ENCODE results near the gene SLC38A9. TPM values are rescaled to one million over a fixed set of nuclear protein-coding genes. Genes with fewer than 3 reads are reported as not detected.

Gene SLC38A9
- total and polyA plus RNA-seq, 11 donors = 3.9 to 13.5 (median 6.9) TPM

GRCh38 chr5:55620009-55620765 is 91.9 kb downstream of the SLC38A9 start:
- peaks cover 0 to 11% (median 2%) of the 10 kb centered on the region in 12 donors for H3K4me1 ChIP-seq
- H3K4me3 ChIP-seq = no peak overlapping the region
- TF ChIP-seq POLR2A (IDR thresholded peaks at IDR 0.05) = no peak
- no peak for TF ChIP-seq CTCF (IDR thresholded peaks at IDR 0.05)
- intact Hi-C loops (cut with DNase I) = no loop called here
- DNase-seq (no peak), ATAC-seq (no peak)
- peak overlapping the region in 1 of 12 donors; percentile 56 for H3K27ac ChIP-seq
- H3K9me3 ChIP-seq = no peaks in the 10 kb centered on the region
- H3K36me3 ChIP-seq = no peaks in the 10 kb centered on the region
- 80 to 89% (median 85%) methylated on average over 6 of the region's 6 CpGs for WGBS, 4 donors
- no peaks in the 10 kb centered on the region for H3K27me3 ChIP-seq

- WGBS, 4 donors = 95 to 97% (median 97%) methylated on average over 5 of the region's 5 CpGs
- intact Hi-C loops (cut with DNase I) = loop anchor here in 1 of 10 donors (10.0 kb wide), 1 partner anchor 66 kb away; no protein-coding TSS in a partner anchor
- H3K27me3 ChIP-seq = no peaks in the 10 kb centered on the region
- no peaks in the 10 kb centered on the region for H3K36me3 ChIP-seq
- no peak overlapping the region for H3K4me3 ChIP-seq
- no peak for DNase-seq
- H3K9me3 ChIP-seq = no peaks in the 10 kb centered on the region
- peaks cover 0 to 11% (median 2%) of the 10 kb centered on the region in 12 donors for H3K4me1 ChIP-seq
- no peak for ATAC-seq
- TF ChIP-seq CTCF (IDR thresholded peaks at IDR 0.05) (no peak), POLR2A (IDR thresholded peaks at IDR 0.05) (no peak)
- no peak overlapping the region for H3K27ac ChIP-seq
Observed at GRCh38 chr5:55618318-55618717, 93.8 kb downstream of the SLC38A9 start.

- no peak for ATAC-seq
- Histone ChIP-seq H3K9me3 (no peaks in the 10 kb centered on the region), H3K27me3 (no peaks in the 10 kb centered on the region), H3K4me1 (no peaks in the 10 kb centered on the region), H3K4me3 (no peak overlapping the region), H3K36me3 (no peaks in the 10 kb centered on the region), H3K27ac (no peak overlapping the region)
- 97 to 98% (median 98%) methylated on average over 33 to 39 of the region's 39 CpGs for WGBS, 4 donors
- intact Hi-C loops (cut with DNase I) = loop anchor here in 2 of 10 donors (2.0 to 10.0 kb wide), 3 partner anchors 34 to 72 kb away; no protein-coding TSS in a partner anchor
- no peak for TF ChIP-seq CTCF (IDR thresholded peaks at IDR 0.05)
- TF ChIP-seq POLR2A (IDR thresholded peaks at IDR 0.05) = no peak
- no peak for DNase-seq
Observed at GRCh38 chr5:55613112-55613868, 98.8 kb downstream of the SLC38A9 start.

GRCh38 chr5:55610542-55610941 is 101.6 kb downstream of the SLC38A9 start:
- no peak for ATAC-seq
- H3K4me3 ChIP-seq = no peak overlapping the region
- intact Hi-C loops (cut with DNase I) = loop anchor here in 2 of 10 donors (5.0 to 10.0 kb wide), 2 partner anchors 67 to 74 kb away; no protein-coding TSS in a partner anchor

More at GRCh38 chr5:55610542-55610941, 101.6 kb downstream of the SLC38A9 start:
- Histone ChIP-seq H3K4me1 (no peaks in the 10 kb centered on the region), H3K36me3 (no peaks in the 10 kb centered on the region), H3K27ac (no peak overlapping the region), H3K27me3 (no peaks in the 10 kb centered on the region), H3K9me3 (no peaks in the 10 kb centered on the region)
- no peak for DNase-seq
- no peak for TF ChIP-seq CTCF (IDR thresholded peaks at IDR 0.05)

Measured in heart left ventricle (tissue), 16 donors.